WTC11 (cell line): ENCODE data around the gene BBS9. TPM values are rescaled to one million over a fixed set of nuclear protein-coding genes. Genes with fewer than 3 reads are reported as not detected.

Experiments
- ATAC-seq: fragments of 200-7000 bp; cut with Tn5 transposase; 2 replicates; pipeline ENCODE4 v1.10.0; 2021; ENCODE audit warnings: mild to moderate bottlenecking, moderate library complexity
- CTCF ChIA-PET: fragments of 300-600 bp; sonication (Branson Sonifier 250); formaldehyde crosslinking; loops from one replicate; lab custom pipeline; 2021; ENCODE audit warnings: antibody characterized with exemption; lab: Charles Lee
- POLR2A ChIA-PET: fragments of 350-600 bp; sonication (Branson Sonifier 250); formaldehyde crosslinking; loops from one replicate; lab custom pipeline; 2021; ENCODE audit warnings: antibody characterized with exemption; lab: Charles Lee
- DNase-seq: peaks from one replicate; pipeline ENCODE4 v3.0.0; 2021; ENCODE audit warnings: low spot score
- H3K27ac Mint-ChIP-seq: 2 replicates; pipeline ENCODE4 v1.8.0; 2021; ENCODE audit warnings: mixed read lengths
- H3K27me3 Mint-ChIP-seq: 2 replicates; pipeline ENCODE4 v1.8.0; 2021; ENCODE audit warnings: low read depth, mild to moderate bottlenecking, moderate library complexity, mixed read lengths
- H3K36me3 Mint-ChIP-seq: 2 replicates; pipeline ENCODE4 v1.8.0; 2021; ENCODE audit warnings: mixed read lengths
- H3K4me1 Mint-ChIP-seq: 2 replicates; pipeline ENCODE4 v1.8.0; 2022; ENCODE audit warnings: mixed read lengths
- H3K4me3 Mint-ChIP-seq: 2 replicates; pipeline ENCODE4 v1.8.0; 2021; ENCODE audit warnings: mild to moderate bottlenecking, moderate library complexity, mixed read lengths
- H3K9me3 Mint-ChIP-seq: 2 replicates; pipeline ENCODE4 v1.8.0; 2021; ENCODE audit warnings: mixed read lengths
- CREB1 ChIP-seq: sonication (generic); formaldehyde crosslinking; IDR thresholded peaks from 2 replicates; pipeline ENCODE4 v1.8.0; 2023; ENCODE audit warnings: mild to moderate bottlenecking, missing genetic modification reagents
- ESRRA ChIP-seq: sonication (generic); formaldehyde crosslinking; IDR thresholded peaks from 2 replicates; pipeline ENCODE4 v1.8.1; 2022; ENCODE audit warnings: mild to moderate bottlenecking, missing genetic modification reagents, borderline replicate concordance
- GRHL2 ChIP-seq: fragments of 250-450 bp; sonication (Bioruptor Pico); IDR thresholded peaks from 2 replicates; pipeline ENCODE4 v1.8.0; 2022; ENCODE audit warnings: mild to moderate bottlenecking, moderate library complexity; ENCODE audit not compliant: insufficient replicate concordance, severe bottlenecking
- KAT7 ChIP-seq: sonication (generic); formaldehyde crosslinking; IDR thresholded peaks from 2 replicates; pipeline ENCODE4 v1.8.1; 2023; ENCODE audit warnings: missing genetic modification reagents, mild to moderate bottlenecking, borderline replicate concordance
- NR2C2 ChIP-seq: sonication (generic); formaldehyde crosslinking; IDR thresholded peaks from 2 replicates; pipeline ENCODE4 v1.8.0; 2022; ENCODE audit warnings: mild to moderate bottlenecking, missing genetic modification reagents
- NR3C1 ChIP-seq: sonication (generic); formaldehyde crosslinking; conservative IDR thresholded peaks from 2 replicates; pipeline ENCODE4 v1.8.1; 2023; ENCODE audit warnings: low read depth, mild to moderate bottlenecking, missing genetic modification reagents
- SMAD4 ChIP-seq: sonication (generic); formaldehyde crosslinking; IDR thresholded peaks from 2 replicates; pipeline ENCODE4 v1.8.0; 2022; ENCODE audit warnings: mild to moderate bottlenecking, missing genetic modification reagents
- TCF7 ChIP-seq: sonication (generic); formaldehyde crosslinking; IDR thresholded peaks from 2 replicates; pipeline ENCODE4 v1.8.0; 2022; ENCODE audit warnings: mild to moderate bottlenecking, low read depth, missing genetic modification reagents, moderate library complexity
- TEAD4 ChIP-seq: sonication (generic); formaldehyde crosslinking; IDR thresholded peaks from 2 replicates; pipeline ENCODE4 v1.8.0; 2022; ENCODE audit warnings: mild to moderate bottlenecking, missing genetic modification reagents
- ZNF121 ChIP-seq: sonication (generic); formaldehyde crosslinking; IDR thresholded peaks from 2 replicates; pipeline ENCODE4 v1.8.0; 2023; ENCODE audit warnings: missing genetic modification reagents
- ZNF138 ChIP-seq: sonication (generic); formaldehyde crosslinking; conservative IDR thresholded peaks from 2 replicates; pipeline ENCODE4 v1.8.1; 2022; ENCODE audit warnings: mild to moderate bottlenecking, moderate library complexity, missing genetic modification reagents
- ZNF219 ChIP-seq: sonication (generic); formaldehyde crosslinking; IDR thresholded peaks from 2 replicates; pipeline ENCODE4 v1.8.0; 2023; ENCODE audit warnings: missing genetic modification reagents, mild to moderate bottlenecking, borderline replicate concordance
- ZNF396 ChIP-seq: fragments of 250-450 bp; sonication (Bioruptor Pico); IDR thresholded peaks from 2 replicates; pipeline ENCODE4 v1.8.0; 2021; ENCODE audit warnings: mild to moderate bottlenecking, moderate library complexity, borderline replicate concordance
- ZNF423 ChIP-seq: fragments of 250-450 bp; sonication (Bioruptor Pico); IDR thresholded peaks from 2 replicates; pipeline ENCODE4 v2.1.2; 2022; ENCODE audit warnings: mild to moderate bottlenecking, moderate library complexity
- total RNA-seq: library from RNA; stranded (reverse); gene quantifications from 3 replicates; pipeline ENCODE4 v1.2.3, GENCODE V29; 2021
- TF ChIP-seq, protein P1 (sequence below): sonication (generic); formaldehyde crosslinking; IDR thresholded peaks from 2 replicates; pipeline ENCODE4 v1.8.0; 2022; ENCODE audit warnings: missing genetic modification reagents
- TF ChIP-seq, protein P2 (sequence below): fragments of 200-600 bp; IDR thresholded peaks from 2 replicates; pipeline ENCODE4 v1.8.0; 2022; ENCODE audit warnings: antibody characterized with exemption
- TF ChIP-seq, protein P3 (sequence below): sonication (generic); formaldehyde crosslinking; conservative IDR thresholded peaks from 2 replicates; pipeline ENCODE4 v1.8.1; 2023; ENCODE audit warnings: mild to moderate bottlenecking, low read depth, missing genetic modification reagents, moderate library complexity
- TF ChIP-seq, protein P4 (sequence below): sonication (generic); formaldehyde crosslinking; IDR thresholded peaks from 2 replicates; pipeline ENCODE4 v1.8.1; 2023; ENCODE audit warnings: mild to moderate bottlenecking, missing genetic modification reagents, borderline replicate concordance

Gene BBS9
- total RNA-seq, 1 experiment from 2014 or later = 56.6 TPM

DNA sequence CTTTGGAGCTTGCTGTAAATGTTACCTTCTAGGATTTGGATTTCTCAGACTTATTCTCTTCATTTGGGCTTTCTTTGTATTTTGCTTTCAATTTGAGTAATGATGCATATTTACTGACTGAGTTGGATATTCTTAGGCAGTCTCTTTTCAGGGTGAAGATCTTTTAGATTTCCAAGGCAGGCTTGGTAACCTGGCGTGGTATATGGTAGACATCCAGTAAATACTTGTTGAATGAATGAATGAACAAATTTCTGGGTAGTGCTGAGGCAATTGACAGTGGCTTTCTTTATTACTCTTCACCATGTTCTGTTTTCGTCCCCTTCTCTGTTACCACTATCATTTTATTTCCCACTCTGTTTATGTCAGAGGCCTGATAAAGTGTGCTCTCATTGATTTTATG is 27.1 kb downstream of the BBS9 start (continued):
- TF ChIP-seq, protein P1, sequence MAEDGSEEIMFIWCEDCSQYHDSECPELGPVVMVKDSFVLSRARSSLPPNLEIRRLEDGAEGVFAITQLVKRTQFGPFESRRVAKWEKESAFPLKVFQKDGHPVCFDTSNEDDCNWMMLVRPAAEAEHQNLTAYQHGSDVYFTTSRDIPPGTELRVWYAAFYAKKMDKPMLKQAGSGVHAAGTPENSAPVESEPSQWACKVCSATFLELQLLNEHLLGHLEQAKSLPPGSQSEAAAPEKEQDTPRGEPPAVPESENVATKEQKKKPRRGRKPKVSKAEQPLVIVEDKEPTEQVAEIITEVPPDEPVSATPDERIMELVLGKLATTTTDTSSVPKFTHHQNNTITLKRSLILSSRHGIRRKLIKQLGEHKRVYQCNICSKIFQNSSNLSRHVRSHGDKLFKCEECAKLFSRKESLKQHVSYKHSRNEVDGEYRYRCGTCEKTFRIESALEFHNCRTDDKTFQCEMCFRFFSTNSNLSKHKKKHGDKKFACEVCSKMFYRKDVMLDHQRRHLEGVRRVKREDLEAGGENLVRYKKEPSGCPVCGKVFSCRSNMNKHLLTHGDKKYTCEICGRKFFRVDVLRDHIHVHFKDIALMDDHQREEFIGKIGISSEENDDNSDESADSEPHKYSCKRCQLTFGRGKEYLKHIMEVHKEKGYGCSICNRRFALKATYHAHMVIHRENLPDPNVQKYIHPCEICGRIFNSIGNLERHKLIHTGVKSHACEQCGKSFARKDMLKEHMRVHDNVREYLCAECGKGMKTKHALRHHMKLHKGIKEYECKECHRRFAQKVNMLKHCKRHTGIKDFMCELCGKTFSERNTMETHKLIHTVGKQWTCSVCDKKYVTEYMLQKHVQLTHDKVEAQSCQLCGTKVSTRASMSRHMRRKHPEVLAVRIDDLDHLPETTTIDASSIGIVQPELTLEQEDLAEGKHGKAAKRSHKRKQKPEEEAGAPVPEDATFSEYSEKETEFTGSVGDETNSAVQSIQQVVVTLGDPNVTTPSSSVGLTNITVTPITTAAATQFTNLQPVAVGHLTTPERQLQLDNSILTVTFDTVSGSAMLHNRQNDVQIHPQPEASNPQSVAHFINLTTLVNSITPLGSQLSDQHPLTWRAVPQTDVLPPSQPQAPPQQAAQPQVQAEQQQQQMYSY = no peak
- TF ChIP-seq KAT7 (CRISPR knock-in tag) = no peak
- no peak for TF ChIP-seq TEAD4
- TF ChIP-seq ZNF423 (CRISPR knock-in tag) = no peak
- no peak for TF ChIP-seq ZNF219 (CRISPR knock-in tag)
- no peak for TF ChIP-seq CREB1 (CRISPR knock-in tag)
- no peak for TF ChIP-seq ESRRA
- TF ChIP-seq ZNF138 = no peak

DNA sequence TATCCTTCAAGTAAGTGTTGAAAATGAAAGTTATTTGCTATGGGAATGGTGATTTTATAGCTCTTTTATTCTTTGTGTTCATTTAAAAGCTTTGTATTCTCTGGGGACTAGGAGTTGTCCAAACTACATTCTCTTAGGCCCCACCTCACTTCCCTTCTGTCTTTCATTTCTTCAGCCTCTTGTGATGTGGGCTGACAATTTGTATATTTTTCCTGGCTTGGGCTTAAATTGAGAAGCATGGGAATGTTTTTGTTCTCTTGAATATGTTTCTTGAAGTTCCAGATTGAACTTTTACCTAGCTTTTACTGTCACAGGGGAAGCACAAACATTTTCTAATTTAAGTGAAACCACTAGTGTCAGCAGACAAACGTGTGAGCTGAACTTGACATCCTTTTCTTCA is 27.9 kb downstream of the BBS9 start:
- Mint-ChIP-seq H3K4me1 (no peaks in the 10 kb centered on the region), H3K9me3 (0 out of 2 replicates have a peak, but pooled peaks cover 4% of the 10 kb centered on the region), H3K36me3 (no peaks in the 10 kb centered on the region), H3K27me3 (no peaks in the 10 kb centered on the region), H3K4me3 (no peak overlapping the region), H3K27ac (no peak overlapping the region)
- DNase-seq (no peak), ATAC-seq (no peak)
- CTCF ChIA-PET = no interaction called here
- POLR2A ChIA-PET = no interaction called here
- TF ChIP-seq, protein P2, sequence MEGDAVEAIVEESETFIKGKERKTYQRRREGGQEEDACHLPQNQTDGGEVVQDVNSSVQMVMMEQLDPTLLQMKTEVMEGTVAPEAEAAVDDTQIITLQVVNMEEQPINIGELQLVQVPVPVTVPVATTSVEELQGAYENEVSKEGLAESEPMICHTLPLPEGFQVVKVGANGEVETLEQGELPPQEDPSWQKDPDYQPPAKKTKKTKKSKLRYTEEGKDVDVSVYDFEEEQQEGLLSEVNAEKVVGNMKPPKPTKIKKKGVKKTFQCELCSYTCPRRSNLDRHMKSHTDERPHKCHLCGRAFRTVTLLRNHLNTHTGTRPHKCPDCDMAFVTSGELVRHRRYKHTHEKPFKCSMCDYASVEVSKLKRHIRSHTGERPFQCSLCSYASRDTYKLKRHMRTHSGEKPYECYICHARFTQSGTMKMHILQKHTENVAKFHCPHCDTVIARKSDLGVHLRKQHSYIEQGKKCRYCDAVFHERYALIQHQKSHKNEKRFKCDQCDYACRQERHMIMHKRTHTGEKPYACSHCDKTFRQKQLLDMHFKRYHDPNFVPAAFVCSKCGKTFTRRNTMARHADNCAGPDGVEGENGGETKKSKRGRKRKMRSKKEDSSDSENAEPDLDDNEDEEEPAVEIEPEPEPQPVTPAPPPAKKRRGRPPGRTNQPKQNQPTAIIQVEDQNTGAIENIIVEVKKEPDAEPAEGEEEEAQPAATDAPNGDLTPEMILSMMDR = no peak
- TF ChIP-seq NR3C1 (CRISPR knock-in tag) (no peak), ZNF396 (CRISPR knock-in tag) (no peak), GRHL2 (CRISPR knock-in tag) (no peak), TCF7 (CRISPR knock-in tag) (no peak), ZNF121 (CRISPR knock-in tag) (no peak), NR2C2 (CRISPR knock-in tag) (no peak), SMAD4 (CRISPR knock-in tag) (no peak)
- TF ChIP-seq, protein P1 = no peak
- TF ChIP-seq, protein P3, sequence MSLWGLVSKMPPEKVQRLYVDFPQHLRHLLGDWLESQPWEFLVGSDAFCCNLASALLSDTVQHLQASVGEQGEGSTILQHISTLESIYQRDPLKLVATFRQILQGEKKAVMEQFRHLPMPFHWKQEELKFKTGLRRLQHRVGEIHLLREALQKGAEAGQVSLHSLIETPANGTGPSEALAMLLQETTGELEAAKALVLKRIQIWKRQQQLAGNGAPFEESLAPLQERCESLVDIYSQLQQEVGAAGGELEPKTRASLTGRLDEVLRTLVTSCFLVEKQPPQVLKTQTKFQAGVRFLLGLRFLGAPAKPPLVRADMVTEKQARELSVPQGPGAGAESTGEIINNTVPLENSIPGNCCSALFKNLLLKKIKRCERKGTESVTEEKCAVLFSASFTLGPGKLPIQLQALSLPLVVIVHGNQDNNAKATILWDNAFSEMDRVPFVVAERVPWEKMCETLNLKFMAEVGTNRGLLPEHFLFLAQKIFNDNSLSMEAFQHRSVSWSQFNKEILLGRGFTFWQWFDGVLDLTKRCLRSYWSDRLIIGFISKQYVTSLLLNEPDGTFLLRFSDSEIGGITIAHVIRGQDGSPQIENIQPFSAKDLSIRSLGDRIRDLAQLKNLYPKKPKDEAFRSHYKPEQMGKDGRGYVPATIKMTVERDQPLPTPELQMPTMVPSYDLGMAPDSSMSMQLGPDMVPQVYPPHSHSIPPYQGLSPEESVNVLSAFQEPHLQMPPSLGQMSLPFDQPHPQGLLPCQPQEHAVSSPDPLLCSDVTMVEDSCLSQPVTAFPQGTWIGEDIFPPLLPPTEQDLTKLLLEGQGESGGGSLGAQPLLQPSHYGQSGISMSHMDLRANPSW (CRISPR knock-in tag) = no peak
- TF ChIP-seq, protein P4, sequence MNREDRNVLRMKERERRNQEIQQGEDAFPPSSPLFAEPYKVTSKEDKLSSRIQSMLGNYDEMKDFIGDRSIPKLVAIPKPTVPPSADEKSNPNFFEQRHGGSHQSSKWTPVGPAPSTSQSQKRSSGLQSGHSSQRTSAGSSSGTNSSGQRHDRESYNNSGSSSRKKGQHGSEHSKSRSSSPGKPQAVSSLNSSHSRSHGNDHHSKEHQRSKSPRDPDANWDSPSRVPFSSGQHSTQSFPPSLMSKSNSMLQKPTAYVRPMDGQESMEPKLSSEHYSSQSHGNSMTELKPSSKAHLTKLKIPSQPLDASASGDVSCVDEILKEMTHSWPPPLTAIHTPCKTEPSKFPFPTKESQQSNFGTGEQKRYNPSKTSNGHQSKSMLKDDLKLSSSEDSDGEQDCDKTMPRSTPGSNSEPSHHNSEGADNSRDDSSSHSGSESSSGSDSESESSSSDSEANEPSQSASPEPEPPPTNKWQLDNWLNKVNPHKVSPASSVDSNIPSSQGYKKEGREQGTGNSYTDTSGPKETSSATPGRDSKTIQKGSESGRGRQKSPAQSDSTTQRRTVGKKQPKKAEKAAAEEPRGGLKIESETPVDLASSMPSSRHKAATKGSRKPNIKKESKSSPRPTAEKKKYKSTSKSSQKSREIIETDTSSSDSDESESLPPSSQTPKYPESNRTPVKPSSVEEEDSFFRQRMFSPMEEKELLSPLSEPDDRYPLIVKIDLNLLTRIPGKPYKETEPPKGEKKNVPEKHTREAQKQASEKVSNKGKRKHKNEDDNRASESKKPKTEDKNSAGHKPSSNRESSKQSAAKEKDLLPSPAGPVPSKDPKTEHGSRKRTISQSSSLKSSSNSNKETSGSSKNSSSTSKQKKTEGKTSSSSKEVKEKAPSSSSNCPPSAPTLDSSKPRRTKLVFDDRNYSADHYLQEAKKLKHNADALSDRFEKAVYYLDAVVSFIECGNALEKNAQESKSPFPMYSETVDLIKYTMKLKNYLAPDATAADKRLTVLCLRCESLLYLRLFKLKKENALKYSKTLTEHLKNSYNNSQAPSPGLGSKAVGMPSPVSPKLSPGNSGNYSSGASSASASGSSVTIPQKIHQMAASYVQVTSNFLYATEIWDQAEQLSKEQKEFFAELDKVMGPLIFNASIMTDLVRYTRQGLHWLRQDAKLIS (CRISPR knock-in tag) = no peak
